CD14-positive monocyte (primary cell): ENCODE measurements around the gene MTCL3.

ENCODE experiments used
- DNase-seq, 3 donors: peaks; one replicate each; pipeline ENCODE4 v3.0.0-alpha.2; 2011 to 2022
- H2AFZ ChIP-seq: 2 replicates; pipeline ENCODE4 v1.6.0; 2012; ENCODE audit warnings: mild to moderate bottlenecking, low read depth, low read length, inconsistent platforms; ENCODE audit not compliant: insufficient read depth, poor library complexity, severe bottlenecking
- H3K27ac ChIP-seq, 2 donors: 1 replicate in 1 of 2; 2 replicates in 1 of 2; pipeline ENCODE4 v1.5.1; 2012 to 2013; ENCODE audit warnings: low read length in 2 of 2, control low read depth in 1 of 2, inconsistent platforms in 1 of 2, low read depth in 1 of 2, mild to moderate bottlenecking in 1 of 2
- H3K27me3 ChIP-seq, 2 donors: one replicate each; pipeline versions ENCODE4 v1.6.0 to v1.6.1; 2011 to 2013; ENCODE audit warnings: low read length in 2 of 2; ENCODE audit not compliant: control insufficient read depth in 2 of 2, insufficient read depth in 2 of 2
- H3K36me3 ChIP-seq, 2 donors: replicated peaks in 1 of 2; 1 replicate in 1 of 2; 2 replicates in 1 of 2; pipeline versions ENCODE4 v1.5.1 to v1.6.1; 2012 to 2013; ENCODE audit warnings: low read length in 2 of 2, control low read depth in 1 of 2, inconsistent platforms in 1 of 2, mild to moderate bottlenecking in 1 of 2; ENCODE audit not compliant: insufficient read depth in 2 of 2, control insufficient read depth in 1 of 2
- H3K4me1 ChIP-seq, 2 donors: 1 replicate in 1 of 2; 2 replicates in 1 of 2; pipeline versions ENCODE4 v1.5.1 to v1.6.1; 2012 to 2013; ENCODE audit warnings: low read length in 2 of 2, control low read depth in 1 of 2, inconsistent platforms in 1 of 2, mild to moderate bottlenecking in 1 of 2, moderate library complexity in 1 of 2; ENCODE audit not compliant: insufficient read depth in 2 of 2, control insufficient read depth in 1 of 2
- H3K4me2 ChIP-seq: replicated peaks from 2 replicates; pipeline ENCODE3; 2012; ENCODE audit warnings: low read length, moderate library complexity, mild to moderate bottlenecking; ENCODE audit not compliant: poor library complexity, severe bottlenecking; ENCODE audit errors: extremely low read depth
- H3K4me3 ChIP-seq, 3 experiments: fragments of 200-600 bp in 1 of 3; sonication (generic) in 1 of 3; replicated peaks in 1 of 3; 1 replicate in 2 of 3; 2 replicates in 1 of 3; pipeline ENCODE4 v1.5.1; 2011 to 2013; ENCODE audit warnings: low read length in 3 of 3, mild to moderate bottlenecking in 3 of 3, control low read depth in 2 of 3, low read depth in 2 of 3, inconsistent platforms in 1 of 3, moderate library complexity in 1 of 3
- H3K79me2 ChIP-seq: 2 replicates; pipeline ENCODE4 v1.6.0; 2012; ENCODE audit warnings: mild to moderate bottlenecking, control low read depth, inconsistent platforms, low read length, moderate library complexity; ENCODE audit not compliant: insufficient read depth
- H3K9ac ChIP-seq: 2 replicates; pipeline ENCODE4 v1.6.0; 2017; ENCODE audit warnings: low read length, mild to moderate bottlenecking; ENCODE audit not compliant: insufficient read depth, poor library complexity, severe bottlenecking
- H3K9me3 ChIP-seq, 2 donors: replicated peaks in 1 of 2; 1 replicate in 1 of 2; 2 replicates in 1 of 2; pipeline versions ENCODE4 v1.5.1 to v1.6.1; 2012 to 2013; ENCODE audit warnings: low read length in 2 of 2, control low read depth in 1 of 2; ENCODE audit not compliant: control insufficient read depth in 1 of 2, insufficient read depth in 1 of 2
- H4K20me1 ChIP-seq: 2 replicates; pipeline ENCODE4 v1.6.0; 2012; ENCODE audit warnings: mild to moderate bottlenecking, low read length, control low read depth, moderate library complexity; ENCODE audit not compliant: insufficient read depth
- H3K27ac Mint-ChIP-seq, 7 donors: one replicate each; pipeline ENCODE4 v1.8.0; 2020; ENCODE audit warnings: mild to moderate bottlenecking in 7 of 7, mixed read lengths in 7 of 7, moderate library complexity in 6 of 7, inconsistent platforms in 2 of 7
- H3K27me3 Mint-ChIP-seq, 3 donors: one replicate each; pipeline ENCODE4 v1.8.0; 2021 to 2022; ENCODE audit warnings: low read depth in 3 of 3, mild to moderate bottlenecking in 3 of 3, mixed read lengths in 3 of 3, moderate library complexity in 3 of 3, inconsistent platforms in 1 of 3
- H3K36me3 Mint-ChIP-seq, 2 donors: one replicate each; pipeline ENCODE4 v1.8.0; 2020; ENCODE audit warnings: mixed read lengths in 2 of 2, inconsistent platforms in 1 of 2, mild to moderate bottlenecking in 1 of 2
- H3K4me1 Mint-ChIP-seq: one replicate; pipeline ENCODE4 v1.8.0; 2020; ENCODE audit warnings: mild to moderate bottlenecking, mixed read lengths
- H3K4me3 Mint-ChIP-seq, 2 donors: one replicate each; pipeline ENCODE4 v1.8.0; 2020; ENCODE audit warnings: mild to moderate bottlenecking in 2 of 2, mixed read lengths in 2 of 2, moderate library complexity in 1 of 2
- H3K9me3 Mint-ChIP-seq, 7 donors: one replicate each; pipeline ENCODE4 v1.8.0; 2020 to 2022; ENCODE audit warnings: mixed read lengths in 7 of 7, mild to moderate bottlenecking in 6 of 7, moderate library complexity in 6 of 7, inconsistent platforms in 2 of 7
- WGBS: methylation state at CpG from one replicate; pipeline ENCODE4 v1.1.5; 2013; ENCODE audit warnings: missing lambda C conversion rate; ENCODE audit not compliant: insufficient coverage; 5-methylcytosine and 5-hydroxymethylcytosine counted together
- intact Hi-C, 2 donors: fragments of 100-400 bp; cut with micrococcal nuclease; formaldehyde crosslinking; loops; one replicate each; pipeline versions ENCODE4 v1.15.0 to v1.15.1; 2023
- TF ChIP-seq, protein P1 (sequence below): fragments of 200-600 bp; IDR thresholded peaks from one replicate; pipeline ENCODE4 v1.8.0; 2022; ENCODE audit warnings: antibody characterized with exemption, mild to moderate bottlenecking

MTCL3 gene

DNA sequence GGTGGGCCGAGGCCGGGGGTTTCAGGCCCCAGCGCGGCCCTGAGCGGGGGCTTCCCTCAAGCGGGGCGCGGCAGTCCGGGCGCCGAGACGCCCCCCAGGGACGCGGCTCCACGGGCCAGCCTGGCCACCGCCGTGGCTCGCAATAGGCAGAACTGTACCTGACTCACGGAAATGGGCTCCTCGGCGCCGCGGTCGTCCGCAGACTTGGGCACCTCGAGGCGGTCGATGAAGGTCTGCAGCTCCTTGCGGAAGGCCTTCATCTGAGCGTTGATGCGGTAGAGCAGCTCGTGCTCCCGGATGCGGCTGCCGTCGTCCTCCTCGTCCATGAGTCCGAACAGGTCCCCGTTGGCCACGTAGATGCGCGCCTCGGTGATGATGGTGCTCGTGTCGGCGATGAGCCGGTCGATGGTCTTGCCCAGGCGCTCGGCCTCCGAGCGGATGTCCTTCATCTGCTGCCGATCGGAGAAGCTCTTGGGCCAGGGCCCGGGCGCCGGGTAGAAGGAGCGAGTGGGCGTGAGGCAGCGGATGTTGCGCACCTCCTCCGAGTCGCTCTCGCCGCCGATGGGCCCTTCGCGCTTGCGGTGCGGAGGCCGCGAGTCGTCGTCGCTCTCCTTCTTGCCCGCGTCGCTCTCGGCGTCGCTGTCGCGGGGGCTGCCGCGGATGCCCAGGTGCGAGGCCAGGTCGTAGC lies 43.9 kb downstream of the MTCL3 start:
- H3K9me3 Mint-ChIP-seq: peaks cover 11 to 18% (median 15%) of the 10 kb centered on the region in 7 donors
- H3K4me2 ChIP-seq: no peak overlapping the region
- no peak for DNase-seq
- 86% methylated on average over 87 of the region's 87 CpGs for WGBS
- peaks cover 0 to 16% of the 10 kb centered on the region in 2 donors for H3K27me3 ChIP-seq
- H4K20me1 ChIP-seq: no peaks in the 10 kb centered on the region
- H3K9me3 ChIP-seq: peaks cover 6 to 14% of the 10 kb centered on the region in 2 donors
- H3K36me3 ChIP-seq: no peaks in the 10 kb centered on the region
- intact Hi-C loops: no loop called here
- H3K4me1 Mint-ChIP-seq: peaks cover 10% of the 10 kb centered on the region
- TF ChIP-seq, protein P1, sequence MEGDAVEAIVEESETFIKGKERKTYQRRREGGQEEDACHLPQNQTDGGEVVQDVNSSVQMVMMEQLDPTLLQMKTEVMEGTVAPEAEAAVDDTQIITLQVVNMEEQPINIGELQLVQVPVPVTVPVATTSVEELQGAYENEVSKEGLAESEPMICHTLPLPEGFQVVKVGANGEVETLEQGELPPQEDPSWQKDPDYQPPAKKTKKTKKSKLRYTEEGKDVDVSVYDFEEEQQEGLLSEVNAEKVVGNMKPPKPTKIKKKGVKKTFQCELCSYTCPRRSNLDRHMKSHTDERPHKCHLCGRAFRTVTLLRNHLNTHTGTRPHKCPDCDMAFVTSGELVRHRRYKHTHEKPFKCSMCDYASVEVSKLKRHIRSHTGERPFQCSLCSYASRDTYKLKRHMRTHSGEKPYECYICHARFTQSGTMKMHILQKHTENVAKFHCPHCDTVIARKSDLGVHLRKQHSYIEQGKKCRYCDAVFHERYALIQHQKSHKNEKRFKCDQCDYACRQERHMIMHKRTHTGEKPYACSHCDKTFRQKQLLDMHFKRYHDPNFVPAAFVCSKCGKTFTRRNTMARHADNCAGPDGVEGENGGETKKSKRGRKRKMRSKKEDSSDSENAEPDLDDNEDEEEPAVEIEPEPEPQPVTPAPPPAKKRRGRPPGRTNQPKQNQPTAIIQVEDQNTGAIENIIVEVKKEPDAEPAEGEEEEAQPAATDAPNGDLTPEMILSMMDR: no peak
- peaks cover 0 to 2% of the 10 kb centered on the region in 2 donors for H3K4me1 ChIP-seq
- H3K27ac ChIP-seq: no peak overlapping the region
- H3K9ac ChIP-seq: no peak overlapping the region
- no peaks in the 10 kb centered on the region for H3K36me3 Mint-ChIP-seq
- peaks cover 0 to 29% (median 8%) of the 10 kb centered on the region in 3 donors for H3K27me3 Mint-ChIP-seq
- H3K27ac Mint-ChIP-seq: no peak overlapping the region
- peak overlapping the region in 1 of 2 donors; percentile 59 for H3K4me3 Mint-ChIP-seq
- H3K4me3 ChIP-seq: no peak overlapping the region
- H2AFZ ChIP-seq: no peak overlapping the region
- H3K79me2 ChIP-seq: no peaks in the 10 kb centered on the region

DNA sequence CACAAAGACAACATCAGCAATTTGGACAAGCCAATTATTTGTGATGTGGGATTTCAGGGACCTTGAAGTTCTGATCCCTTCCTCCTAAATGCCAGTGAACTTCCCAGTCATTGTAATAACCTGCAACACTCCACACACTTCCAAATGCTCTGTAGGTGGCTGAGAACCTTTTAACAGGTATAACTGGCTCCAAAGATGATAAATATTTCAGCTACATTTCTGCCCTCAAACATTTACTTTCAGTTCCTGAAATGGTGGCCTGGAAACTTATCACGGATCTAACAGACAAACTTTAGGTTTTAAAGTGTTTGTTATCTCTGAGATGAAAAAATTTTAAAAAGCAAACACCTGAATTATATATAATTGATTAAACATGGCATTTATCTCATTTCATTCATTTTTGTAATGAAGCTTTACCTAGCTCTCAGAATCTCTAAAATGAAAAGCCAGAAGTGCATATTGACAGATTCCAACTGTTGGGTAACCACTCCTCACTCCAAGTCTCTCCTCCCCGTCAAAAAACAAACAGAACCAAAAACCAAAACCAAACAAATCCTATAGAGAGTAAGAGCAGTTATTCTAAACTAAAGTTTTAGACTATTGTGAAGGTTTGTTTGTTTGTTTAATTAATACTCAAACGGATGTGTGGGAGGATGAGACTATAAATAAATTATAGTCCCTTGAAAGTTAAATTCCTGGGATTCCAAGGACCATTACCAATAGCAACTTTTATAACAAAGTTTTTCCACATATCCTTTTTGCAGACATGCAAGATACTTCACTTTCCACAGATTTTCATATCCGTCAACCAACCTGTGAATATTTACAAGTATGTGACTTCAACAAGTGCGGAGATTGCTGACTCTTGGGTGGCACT lies 47.5 kb downstream of the MTCL3 start:
- Histone ChIP-seq H3K9me3 (peaks cover 6 to 14% of the 10 kb centered on the region in 2 donors), H3K79me2 (no peaks in the 10 kb centered on the region), H3K4me3 (no peak overlapping the region), H2AFZ (peak overlapping the region; percentile 48), H3K4me2 (peak overlapping the region; percentile 14), H3K9ac (no peak overlapping the region), H3K27me3 (peaks cover 0 to 12% of the 10 kb centered on the region in 2 donors), H3K4me1 (peaks cover 0 to 2% of the 10 kb centered on the region in 2 donors), H3K27ac (no peak overlapping the region), H4K20me1 (no peaks in the 10 kb centered on the region), H3K36me3 (no peaks in the 10 kb centered on the region)
- no peaks in the 10 kb centered on the region for H3K36me3 Mint-ChIP-seq
- peaks cover 10% of the 10 kb centered on the region for H3K4me1 Mint-ChIP-seq
- peak overlapping the region in 2 of 7 donors; percentile 37 to 39 for H3K27ac Mint-ChIP-seq
- no peak overlapping the region for H3K4me3 Mint-ChIP-seq
- peaks cover 11 to 18% (median 15%) of the 10 kb centered on the region in 7 donors for H3K9me3 Mint-ChIP-seq
- DNase-seq: peak in 1 of 3 donors; percentile 15
- H3K27me3 Mint-ChIP-seq: peaks cover 0 to 29% (median 5%) of the 10 kb centered on the region in 3 donors
- no CpG with 5 or more reads among the region's 5 CpGs for WGBS
- TF ChIP-seq, protein P1: no peak
- intact Hi-C loops: no loop called here
